ENCODE data around the gene MIAT. TPM values are rescaled to one million over a fixed set of nuclear protein-coding genes. Genes with fewer than 3 reads are reported as not detected.

MIAT gene
- total RNA-seq, 1 donor from 2014 or later: 0.48 TPM

DNA sequence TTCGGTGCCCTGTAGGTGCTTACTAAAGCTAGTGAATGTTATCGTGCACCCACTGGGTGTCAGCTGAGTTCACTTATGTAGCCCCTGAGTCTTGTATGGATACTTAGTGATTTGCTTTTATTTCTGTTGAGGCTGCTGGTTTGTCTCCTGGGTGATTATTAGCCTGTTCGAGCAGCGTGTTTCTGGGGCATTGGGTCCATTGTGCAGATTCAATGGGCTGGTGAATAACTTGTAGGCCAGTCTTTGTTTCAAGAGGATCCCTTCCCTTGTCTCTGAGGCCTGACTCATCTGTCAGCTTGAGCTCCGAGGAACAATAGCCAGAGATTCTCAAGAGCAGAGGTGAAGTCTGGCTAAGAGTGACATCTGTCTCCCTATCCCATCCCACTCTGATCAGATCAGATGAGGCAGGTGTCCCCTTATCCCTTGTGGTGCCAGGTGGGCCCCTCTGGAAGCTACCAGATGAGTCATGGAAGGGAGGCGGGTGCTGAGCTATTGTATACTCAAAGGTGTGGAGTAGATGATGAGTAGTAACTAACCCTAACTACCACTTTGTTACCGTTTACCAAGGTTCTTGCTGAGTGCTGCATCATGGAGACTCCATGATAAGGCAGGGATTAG, 3.7 kb downstream of the MIAT start:
- DNase-seq: no peak
- intact Hi-C loops (cut with DNase I): loop anchor here (5.0 kb wide), 1 partner anchor 259 kb away; no protein-coding TSS in a partner anchor
- ATAC-seq (ENCODE audit: poor library complexity): no peak

DNA sequence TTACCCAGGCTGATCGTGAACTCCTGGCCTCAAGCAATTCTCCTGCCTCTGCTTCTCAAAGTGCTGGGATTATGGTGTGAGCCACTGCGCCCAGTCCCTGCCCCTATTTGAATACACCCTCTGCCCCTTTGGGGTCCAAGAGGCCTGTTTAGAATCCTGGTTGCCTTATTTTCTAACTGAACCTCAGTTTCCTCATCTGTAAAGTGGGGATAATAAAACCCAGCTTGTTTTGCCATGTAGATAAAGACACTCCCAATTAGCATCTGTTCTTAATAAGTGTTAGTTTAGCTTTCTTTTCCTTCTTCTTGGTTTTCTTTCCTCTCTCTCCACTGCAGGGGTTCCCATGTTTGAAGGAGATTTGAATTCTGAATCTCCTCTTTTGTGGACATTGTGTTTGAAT, 4.8 kb downstream of the MIAT start:
- no peak for DNase-seq
- intact Hi-C loops (cut with DNase I): loop anchor here (5.0 kb wide), 1 partner anchor 260 kb away; no protein-coding TSS in a partner anchor
- ATAC-seq (ENCODE audit: poor library complexity): no peak

DNA sequence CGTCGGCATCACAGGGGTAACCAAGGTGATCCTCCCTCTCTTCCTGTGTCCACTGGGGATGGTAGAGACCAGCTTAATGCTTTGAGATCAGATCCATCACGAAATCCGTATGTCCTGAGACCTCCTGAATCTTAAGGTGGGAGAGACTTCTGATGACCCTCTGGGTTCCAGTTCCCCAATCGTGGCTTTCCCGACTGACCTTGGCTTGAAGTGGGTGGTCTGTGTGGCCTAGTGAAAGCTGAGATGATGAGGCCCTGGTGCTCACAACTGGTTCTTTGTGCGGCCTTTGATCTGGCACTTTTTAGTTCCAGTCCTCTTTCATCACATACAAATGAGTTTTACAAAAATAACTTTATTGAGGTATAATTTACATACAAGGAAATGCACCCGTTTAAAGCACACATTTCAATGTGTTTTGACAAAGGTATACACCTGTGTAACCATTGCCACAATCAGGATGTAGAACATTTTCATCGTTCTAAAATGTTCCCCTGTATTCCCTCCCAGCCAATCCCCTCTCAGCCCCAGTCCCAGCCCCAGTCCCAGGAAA, 6.1 kb downstream of the MIAT start:
- intact Hi-C loops (cut with DNase I): loop anchor here (5.0 kb wide), 1 partner anchor 261 kb away; no protein-coding TSS in a partner anchor
- DNase-seq (no peak), ATAC-seq (ENCODE audit: poor library complexity) (no peak)

DNA sequence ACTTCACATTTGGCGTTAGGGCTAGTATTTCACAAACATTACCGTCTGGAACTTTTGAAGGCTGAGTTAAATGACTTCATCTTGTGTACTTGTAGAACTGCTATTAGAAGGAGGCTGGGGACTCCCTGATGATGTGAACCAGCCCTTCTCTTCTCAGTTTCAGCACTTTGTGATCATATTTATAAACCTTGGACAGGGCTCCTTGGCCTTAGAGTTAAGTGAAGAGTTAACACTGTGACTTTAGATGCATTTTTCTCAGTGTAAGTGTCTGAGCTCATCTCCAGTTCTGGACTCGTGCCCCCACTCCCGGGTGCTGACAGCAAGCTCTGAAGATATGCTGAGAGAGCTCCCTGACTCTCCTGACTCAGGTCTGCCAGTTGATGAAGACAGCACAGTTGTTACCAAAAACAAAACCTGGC, 8.4 kb downstream of the MIAT start:
- intact Hi-C loops (cut with DNase I): no loop called here
- ATAC-seq (ENCODE audit: poor library complexity): no peak
- DNase-seq: no peak

DNA sequence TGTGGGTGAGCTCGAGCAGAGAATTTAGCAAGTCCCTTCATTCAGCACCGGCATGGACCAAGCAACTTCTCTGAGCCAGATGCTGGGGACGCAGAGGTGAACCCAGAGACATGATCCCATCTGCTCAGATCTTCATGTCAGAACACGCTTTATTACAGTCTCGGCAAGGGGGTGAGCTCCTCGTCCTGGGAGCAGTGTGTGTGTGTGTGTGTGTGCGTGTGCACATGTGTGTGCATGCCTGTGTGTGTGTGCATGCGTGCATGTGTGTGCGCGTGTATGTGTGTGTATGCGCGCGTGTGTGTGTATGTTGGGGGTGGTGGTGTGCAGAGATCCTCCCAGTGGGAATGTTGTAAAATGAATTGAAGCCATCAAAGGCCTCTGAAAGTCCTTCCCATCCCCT, 9.8 kb downstream of the MIAT start:
- DNase-seq: no peak
- intact Hi-C loops (cut with DNase I): no loop called here

DNA sequence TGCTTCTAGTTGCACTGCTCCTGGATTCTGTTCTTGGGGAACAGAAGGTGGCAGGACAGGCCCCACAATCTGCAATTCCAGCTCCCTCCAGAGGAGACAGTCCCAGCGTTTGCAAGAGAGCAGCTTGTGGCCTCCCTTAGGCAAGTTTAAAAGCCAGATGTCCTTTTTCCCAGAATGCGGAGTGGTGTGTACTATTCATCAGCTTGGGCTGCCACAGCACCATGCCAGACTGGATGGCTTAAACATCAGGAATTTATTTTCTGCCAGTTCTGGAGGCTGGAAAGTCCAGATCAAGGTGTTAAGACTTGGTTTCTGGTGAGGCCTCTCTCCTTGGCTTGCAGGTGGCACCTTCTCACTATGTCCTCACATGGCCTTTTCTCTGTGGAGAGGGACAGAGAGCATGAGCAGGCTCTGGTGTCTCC, 11.7 kb downstream of the MIAT start:
- DNase-seq (no peak), ATAC-seq (ENCODE audit: poor library complexity) (no peak)
- intact Hi-C loops (cut with DNase I): no loop called here

More for the DNA sequence above, 9.8 kb downstream of the MIAT start:
- ATAC-seq (ENCODE audit: poor library complexity): no peak

DNA sequence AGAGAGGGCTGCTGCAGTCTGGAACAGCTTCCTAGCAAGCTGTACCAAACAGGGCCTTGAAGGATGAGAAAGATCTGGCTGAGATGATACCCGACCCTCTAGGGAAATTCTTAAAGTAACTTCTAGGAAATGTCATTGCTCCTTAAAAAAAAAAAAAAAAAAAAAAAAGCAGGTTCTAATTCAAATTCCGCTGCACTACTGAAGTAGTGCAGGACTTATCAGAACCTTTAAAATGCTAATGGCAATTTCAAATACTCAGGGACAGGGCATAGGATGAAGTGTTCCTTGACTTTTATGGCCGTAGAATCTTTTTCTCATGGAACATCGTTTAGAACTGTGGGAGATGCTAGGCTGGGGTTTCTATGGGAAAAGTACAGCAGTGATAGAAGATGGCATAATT, 13.1 kb downstream of the MIAT start:
- ATAC-seq (ENCODE audit: poor library complexity) (no peak), DNase-seq (no peak)
- intact Hi-C loops (cut with DNase I): no loop called here

DNA sequence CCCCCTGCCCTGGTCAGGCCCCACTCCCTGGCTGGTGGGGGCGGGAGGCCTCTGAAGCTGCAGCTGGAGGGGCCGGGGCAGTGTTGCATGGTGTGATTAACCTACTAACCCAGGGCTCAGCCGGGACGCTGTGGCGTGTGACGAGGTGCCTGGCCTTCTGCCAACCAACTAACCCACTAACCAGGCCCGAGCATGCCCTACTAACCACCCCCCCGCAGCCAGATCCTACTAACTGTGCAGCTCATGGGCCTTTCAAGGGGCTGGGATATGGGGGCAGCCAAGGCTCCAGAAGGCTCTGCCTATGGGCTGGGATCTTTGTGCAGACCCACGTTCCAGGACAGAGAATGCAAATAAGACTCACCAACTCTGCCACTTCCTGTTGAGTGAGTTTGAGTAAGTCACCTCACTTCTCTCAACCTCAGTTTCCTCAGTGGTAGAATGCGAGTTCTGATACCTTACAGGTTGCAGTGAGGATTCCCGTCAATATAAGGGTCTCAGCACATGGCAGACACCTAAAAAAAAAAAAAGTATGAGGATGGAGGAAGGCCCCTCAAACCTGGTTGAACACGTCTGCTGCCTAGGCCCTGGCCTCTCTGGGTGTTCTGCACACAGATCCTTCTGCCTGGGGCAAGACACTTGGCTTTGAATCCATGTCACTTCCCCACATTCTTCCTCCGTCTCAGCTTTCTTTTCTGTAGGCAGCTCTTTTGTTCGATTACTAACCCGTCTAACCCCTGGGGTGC, 14.1 kb downstream of the MIAT start:
- intact Hi-C loops (cut with DNase I): no loop called here
- DNase-seq (peak; percentile 63), ATAC-seq (ENCODE audit: poor library complexity) (no peak)

DNA sequence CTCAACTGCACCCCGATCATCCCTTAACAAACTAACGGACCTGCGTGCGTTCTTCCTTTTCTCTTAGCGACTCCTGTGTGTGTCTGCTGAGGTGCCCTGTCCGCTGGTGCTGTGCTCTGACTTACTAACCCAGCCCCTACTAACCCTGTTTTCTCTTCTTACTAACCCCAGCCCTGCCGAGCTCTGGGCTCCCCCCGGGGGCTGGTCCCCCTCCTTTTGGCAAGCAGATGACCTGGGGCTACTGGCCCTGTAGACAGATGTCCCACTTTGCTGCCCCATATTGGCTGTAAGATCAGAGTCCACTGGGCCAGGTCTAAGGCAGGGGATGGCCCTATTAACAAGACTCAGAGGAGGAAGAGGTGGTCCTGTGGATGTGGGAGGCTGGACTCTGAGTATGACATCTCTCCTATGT, 14.7 kb downstream of the MIAT start:
- DNase-seq (no peak), ATAC-seq (ENCODE audit: poor library complexity) (peak; percentile 13)
- intact Hi-C loops (cut with DNase I): no loop called here

DNA sequence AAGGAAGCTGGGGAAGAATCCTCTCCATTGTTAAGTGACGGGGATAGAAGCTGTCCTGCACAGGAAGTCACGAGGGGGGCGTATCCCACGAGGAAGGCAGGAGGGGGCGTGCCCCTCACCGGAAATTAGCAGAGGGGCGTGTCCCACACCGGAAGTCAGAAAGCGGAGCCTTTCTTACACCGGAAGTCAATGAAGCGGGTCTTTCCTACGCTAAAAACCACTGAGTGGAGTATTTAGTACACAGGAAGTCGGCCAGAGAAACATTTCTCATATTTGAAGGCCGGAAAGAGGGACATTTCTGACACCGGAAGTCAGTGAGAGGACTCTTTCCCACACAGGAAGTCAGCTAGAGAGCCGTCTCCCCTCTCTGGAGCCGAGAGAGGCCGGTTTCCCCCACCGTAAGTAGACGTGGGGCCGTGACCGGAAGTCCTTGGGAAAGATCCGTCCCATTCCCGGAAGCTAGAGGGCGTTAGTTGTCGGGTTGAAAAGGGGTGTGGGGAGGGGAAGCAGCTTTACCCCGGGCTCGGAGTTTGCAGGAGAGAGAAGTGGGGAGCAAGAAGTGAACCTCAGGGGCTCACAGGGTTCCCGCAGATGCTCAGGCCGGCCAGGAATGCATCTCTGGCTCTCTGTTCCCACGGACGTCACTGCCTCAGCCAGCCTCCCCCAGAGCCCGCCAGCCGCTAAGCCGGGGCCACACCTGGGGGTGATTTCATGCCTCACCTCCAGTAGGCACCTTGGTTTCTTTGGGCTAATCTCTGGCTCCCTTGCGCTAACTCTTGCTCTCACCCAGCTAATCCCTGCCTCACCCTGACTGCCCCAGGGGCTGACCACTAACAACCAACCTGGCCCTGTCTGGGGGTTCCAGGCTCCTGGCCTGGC, 15.4 kb downstream of the MIAT start:
- DNase-seq (peak; percentile 92), ATAC-seq (ENCODE audit: poor library complexity) (peak; percentile 95)
- intact Hi-C loops (cut with DNase I): no loop called here

DNA sequence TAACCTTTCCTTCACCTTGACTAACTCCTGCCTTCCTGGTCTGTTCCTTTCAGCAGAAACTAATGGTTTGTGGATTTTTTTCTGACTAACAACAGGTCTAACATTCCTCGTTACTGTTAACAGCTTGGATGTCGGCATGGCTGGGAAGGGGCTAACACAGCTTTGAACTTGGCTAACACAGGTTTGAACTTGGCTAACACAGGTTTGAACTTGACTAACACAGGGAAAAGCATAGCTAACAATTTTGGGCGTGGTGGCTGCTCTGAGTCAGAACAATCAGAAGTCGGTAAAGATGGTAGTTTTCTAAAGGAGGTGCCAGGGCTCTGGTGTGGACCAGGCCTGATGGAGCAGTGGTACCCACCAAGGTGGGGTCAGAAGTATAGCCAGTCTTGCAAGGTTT, 16.1 kb downstream of the MIAT start:
- DNase-seq (no peak), ATAC-seq (ENCODE audit: poor library complexity) (no peak)
- intact Hi-C loops (cut with DNase I): no loop called here

DNA sequence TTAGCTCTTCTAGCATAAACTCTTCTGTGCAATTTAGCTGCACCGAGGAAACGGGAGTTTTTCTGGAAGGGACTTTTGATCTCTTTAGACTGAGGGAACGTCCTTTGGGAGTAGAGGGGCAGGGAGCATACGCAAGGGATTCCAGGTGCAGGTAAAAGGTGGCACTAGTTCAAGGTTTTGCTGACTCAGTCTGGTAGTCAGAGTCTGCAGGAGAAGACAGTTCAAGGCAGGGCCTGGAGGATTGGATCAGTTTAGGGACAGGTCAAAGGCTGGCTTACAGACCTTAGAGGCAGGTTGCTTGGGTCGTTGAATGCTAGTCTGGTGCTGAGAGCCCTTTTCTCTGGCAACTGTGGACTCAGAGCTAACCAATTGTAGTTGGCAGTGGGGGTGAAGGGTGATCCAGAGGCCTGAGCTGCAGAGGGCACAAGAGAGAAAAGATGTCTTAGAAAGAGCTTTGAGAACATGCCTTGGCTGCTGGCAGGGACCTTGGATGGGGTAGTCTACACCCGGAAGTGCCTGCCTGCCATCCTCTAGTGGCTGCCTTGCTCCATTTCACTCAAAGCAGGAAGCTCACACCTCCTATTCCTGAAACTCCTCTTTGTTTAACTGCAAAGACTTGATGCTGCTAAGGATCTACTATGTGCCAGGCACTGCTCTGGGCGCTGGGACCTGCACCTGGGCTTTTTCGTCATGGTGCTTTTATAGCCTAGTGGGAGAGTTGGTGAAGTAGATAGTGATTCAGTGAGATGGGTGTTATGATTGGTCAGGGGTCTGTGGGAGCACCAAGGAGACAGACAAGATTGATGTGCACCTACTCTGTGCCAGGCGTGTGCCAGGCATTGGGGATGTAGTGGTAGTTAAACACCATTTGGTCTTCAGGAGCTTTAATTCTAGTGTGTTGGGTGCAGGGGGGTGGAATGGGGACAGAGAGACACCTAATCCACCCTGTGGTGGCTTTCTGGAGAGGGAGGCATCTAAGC, 17.1 kb downstream of the MIAT start:
- DNase-seq (no peak), ATAC-seq (ENCODE audit: poor library complexity) (no peak)
- intact Hi-C loops (cut with DNase I): no loop called here

DNA sequence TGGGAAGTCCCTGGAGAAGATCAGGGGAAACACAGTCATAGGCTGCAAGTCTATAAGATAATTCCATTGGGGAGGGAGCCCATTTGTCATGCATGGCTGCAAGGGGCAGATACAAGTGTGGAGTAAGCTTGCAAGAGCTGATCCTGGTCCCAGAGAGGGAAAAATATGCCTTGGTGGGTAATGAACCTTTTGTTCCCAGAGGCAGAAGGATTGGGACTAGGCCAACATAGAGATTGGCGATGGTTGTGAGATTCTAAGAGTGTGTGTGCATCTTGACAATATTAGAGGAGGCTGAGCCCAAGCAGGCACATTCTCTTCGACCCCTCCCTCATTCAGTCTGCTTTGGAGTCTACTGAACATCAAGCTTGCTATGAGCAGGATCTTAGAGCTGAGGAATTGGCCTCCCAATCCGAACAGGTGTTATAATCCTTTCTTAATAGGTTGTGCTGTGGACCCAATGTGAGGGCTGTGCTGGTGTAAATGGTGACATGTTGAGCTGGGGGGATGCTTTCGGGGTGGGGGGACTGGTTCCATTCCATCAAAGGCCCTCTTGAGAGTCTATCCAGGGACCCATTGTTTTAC, 18.4 kb downstream of the MIAT start:
- ATAC-seq (ENCODE audit: poor library complexity) (no peak), DNase-seq (no peak)
- intact Hi-C loops (cut with DNase I): no loop called here

DNA sequence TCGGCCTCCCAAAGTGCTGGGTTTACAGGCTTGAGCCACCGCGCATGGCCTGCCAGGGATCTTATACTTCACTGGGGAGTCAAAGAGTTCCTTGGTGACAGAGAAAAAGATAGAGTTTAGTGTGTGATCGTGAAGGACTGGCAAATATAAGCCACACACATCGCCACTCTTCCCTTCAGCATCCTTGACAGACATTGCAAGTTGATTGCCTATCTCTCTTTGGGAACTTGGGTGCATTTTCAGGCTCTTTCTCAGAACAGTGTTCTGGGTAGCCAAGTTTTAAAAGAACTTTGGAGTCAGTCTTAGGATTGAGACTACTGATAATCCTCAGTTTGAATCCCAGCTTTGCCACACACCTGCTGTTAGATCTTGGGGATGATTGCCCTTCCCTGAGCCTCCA, 19.8 kb downstream of the MIAT start:
- intact Hi-C loops (cut with DNase I): no loop called here
- ATAC-seq (ENCODE audit: poor library complexity) (no peak), DNase-seq (no peak)

DNA sequence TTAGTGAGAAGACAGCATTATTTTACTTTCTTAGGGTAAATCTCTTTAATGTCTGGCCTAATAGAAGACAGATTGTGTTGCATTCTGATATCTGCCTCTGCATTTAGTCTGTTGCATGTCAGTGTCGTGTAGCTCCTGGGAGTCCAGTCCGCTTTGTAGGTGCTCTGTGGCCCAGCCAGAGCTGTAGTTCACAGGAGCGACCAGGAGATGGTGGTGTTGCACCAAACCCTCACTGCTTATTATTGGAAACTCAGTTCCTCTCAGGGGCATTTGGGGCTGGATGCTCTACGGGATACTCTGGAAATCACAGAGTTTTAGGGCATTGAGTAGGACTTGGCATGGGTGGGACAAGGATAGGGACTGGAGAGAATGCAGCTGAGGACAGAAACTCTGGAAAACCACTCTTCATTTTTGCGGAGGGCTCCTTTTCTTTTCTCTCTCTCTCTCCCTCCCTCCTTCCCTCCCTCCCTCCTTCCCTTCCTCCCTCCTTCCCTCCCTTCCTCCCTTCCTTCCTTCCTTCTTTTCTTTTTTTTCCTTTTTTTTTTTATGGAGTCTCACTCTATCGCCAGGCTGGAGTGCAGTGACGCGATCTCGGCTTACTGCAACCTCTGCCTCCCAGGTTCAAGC, 21.7 kb downstream of the MIAT start:
- intact Hi-C loops (cut with DNase I): no loop called here
- peak; percentile 85 for ATAC-seq (ENCODE audit: poor library complexity)
- DNase-seq: peak; percentile 80

DNA sequence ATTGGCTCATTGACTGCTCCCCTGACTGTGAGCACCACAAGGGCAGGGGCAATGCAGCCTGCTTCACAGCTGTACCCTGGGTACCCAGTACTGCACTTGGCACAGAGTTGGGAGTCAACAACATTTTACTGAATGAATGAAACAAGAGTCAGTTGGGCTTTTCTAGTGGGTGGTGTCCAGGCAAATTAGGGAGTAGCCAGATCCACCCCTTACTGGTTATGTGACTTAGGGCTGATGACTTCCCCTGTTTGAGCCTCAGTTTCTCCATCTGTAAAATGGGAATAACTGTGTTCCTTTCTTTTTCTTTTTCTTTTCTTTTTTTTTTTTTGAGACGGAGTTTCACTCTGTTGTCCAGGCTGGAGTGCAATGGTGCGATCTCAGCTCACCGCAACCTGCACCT, 23.1 kb downstream of the MIAT start:
- ATAC-seq (ENCODE audit: poor library complexity) (no peak), DNase-seq (no peak)
- intact Hi-C loops (cut with DNase I): no loop called here

DNA sequence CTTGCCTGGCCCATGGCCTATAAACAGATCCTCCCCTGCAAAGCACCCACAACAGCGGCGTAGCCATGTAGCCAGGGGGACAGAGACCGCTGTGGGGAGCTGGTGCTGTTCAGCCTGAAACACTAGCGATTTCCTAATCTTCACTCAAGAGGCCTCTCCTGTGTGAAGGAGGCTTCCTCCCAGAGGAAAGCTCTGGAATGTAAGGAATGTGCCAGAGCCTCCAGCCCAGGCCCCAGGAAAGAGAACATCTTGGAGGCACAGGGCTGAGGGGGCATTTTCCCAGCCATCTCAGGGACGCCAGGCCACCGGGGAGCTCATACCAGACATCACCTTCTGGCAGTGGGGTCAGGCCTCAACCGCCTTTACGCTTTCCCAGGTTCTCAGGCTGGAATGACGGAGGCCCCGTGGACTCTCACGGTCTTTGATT, 24.0 kb downstream of the MIAT start:
- no peak for DNase-seq
- no peak for ATAC-seq (ENCODE audit: poor library complexity)
- intact Hi-C loops (cut with DNase I): no loop called here

All from Right ventricle myocardium superior (tissue), 1 donor.